Glutamatergic neuron (in vitro differentiated cells): Measurements from ENCODE around the gene KCNB1. TPM values are rescaled to one million over a fixed set of nuclear protein-coding genes. Genes with fewer than 3 reads are reported as not detected.

Experiments used
- DNase-seq: peaks from one replicate; pipeline ENCODE4 v3.0.0; 2022
- H3K27ac Mint-ChIP-seq: one replicate; pipeline ENCODE4 v1.8.0; 2020; ENCODE audit warnings: mild to moderate bottlenecking, mixed read lengths, inconsistent platforms; ENCODE audit not compliant: unreplicated experiment
- H3K27me3 Mint-ChIP-seq: one replicate; pipeline ENCODE4 v1.8.0; 2020; ENCODE audit warnings: mild to moderate bottlenecking, moderate library complexity, mixed read lengths, inconsistent platforms; ENCODE audit not compliant: unreplicated experiment
- H3K36me3 Mint-ChIP-seq: one replicate; pipeline ENCODE4 v1.8.0; 2020; ENCODE audit warnings: mild to moderate bottlenecking, mixed read lengths, inconsistent platforms; ENCODE audit not compliant: unreplicated experiment
- H3K4me1 Mint-ChIP-seq: one replicate; pipeline ENCODE4 v1.8.0; 2020; ENCODE audit warnings: mild to moderate bottlenecking, low read depth, mixed read lengths, inconsistent platforms; ENCODE audit not compliant: unreplicated experiment
- H3K4me3 Mint-ChIP-seq: one replicate; pipeline ENCODE4 v1.8.0; 2020; ENCODE audit warnings: mild to moderate bottlenecking, mixed read lengths, inconsistent platforms; ENCODE audit not compliant: unreplicated experiment
- H3K9me3 Mint-ChIP-seq: one replicate; pipeline ENCODE4 v1.8.0; 2020; ENCODE audit warnings: mild to moderate bottlenecking, moderate library complexity, mixed read lengths, inconsistent platforms; ENCODE audit not compliant: unreplicated experiment
- total RNA-seq: library from RNA; stranded (reverse); fragmentation: NEBNext Ultra II Directional; extraction: Animal tissue kit (Norgen Biotek cat#: 25700); gene quantifications from one replicate; pipeline ENCODE4 v1.2.1, GENCODE V29; 2021; ENCODE audit not compliant: unreplicated experiment
- TF ChIP-seq, protein P1 (sequence below): fragments of 200-600 bp; sonication (generic); IDR thresholded peaks from one replicate; pipeline ENCODE4 v1.5.0; 2021; ENCODE audit not compliant: partially characterized antibody, unreplicated experiment

The KCNB1 gene
- total RNA-seq, 1 donor from 2014 or later = 3.1 TPM

DNA sequence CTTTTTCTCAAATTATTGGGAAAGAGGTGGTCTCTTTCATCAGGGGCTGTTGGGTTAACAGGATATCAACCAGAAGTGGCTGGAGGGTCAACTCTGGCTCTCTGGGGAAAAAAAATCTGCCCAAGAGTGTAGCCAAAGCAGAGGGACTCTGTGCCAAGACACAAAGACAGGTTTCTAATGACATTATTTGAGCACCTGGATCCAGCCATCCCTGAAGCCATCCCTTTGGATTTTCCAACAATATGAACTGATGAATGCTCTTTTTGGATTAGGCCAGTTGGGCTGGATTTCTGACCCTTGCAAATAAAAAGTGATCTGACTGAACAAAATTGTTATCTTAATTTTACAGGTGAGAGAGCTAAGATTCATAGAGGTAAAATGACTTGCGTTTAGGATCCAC, 88.7 kb downstream of the KCNB1 start:
- no peak for DNase-seq
- Mint-ChIP-seq H3K4me3 (no peak overlapping the region), H3K36me3 (no peaks in the 10 kb centered on the region), H3K27ac (no peak overlapping the region), H3K27me3 (no peaks in the 10 kb centered on the region), H3K9me3 (peaks cover 3% of the 10 kb centered on the region), H3K4me1 (no peaks in the 10 kb centered on the region)
- TF ChIP-seq, protein P1, sequence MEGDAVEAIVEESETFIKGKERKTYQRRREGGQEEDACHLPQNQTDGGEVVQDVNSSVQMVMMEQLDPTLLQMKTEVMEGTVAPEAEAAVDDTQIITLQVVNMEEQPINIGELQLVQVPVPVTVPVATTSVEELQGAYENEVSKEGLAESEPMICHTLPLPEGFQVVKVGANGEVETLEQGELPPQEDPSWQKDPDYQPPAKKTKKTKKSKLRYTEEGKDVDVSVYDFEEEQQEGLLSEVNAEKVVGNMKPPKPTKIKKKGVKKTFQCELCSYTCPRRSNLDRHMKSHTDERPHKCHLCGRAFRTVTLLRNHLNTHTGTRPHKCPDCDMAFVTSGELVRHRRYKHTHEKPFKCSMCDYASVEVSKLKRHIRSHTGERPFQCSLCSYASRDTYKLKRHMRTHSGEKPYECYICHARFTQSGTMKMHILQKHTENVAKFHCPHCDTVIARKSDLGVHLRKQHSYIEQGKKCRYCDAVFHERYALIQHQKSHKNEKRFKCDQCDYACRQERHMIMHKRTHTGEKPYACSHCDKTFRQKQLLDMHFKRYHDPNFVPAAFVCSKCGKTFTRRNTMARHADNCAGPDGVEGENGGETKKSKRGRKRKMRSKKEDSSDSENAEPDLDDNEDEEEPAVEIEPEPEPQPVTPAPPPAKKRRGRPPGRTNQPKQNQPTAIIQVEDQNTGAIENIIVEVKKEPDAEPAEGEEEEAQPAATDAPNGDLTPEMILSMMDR = no peak

DNA sequence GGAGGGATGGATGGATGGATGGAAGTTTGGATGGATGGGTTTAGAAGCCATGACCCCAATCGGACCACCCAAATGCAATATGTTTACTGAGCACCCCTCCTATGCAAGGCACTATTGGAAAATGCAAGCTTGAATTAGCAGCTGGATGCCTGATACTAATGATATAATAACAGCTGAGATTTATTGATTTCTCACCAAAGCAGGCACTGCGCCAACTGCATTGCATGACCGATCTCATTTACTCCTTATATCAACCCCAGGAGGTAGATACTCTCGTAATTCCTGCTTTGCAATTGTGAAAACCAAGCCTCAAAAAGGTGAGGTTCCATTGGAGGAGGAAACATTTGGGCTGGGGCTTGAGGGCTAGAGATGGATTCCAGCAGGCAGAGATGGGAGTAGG, 89.7 kb downstream of the KCNB1 start:
- TF ChIP-seq, protein P1 = no peak
- Mint-ChIP-seq H3K27me3 (no peaks in the 10 kb centered on the region), H3K4me3 (no peak overlapping the region), H3K36me3 (no peaks in the 10 kb centered on the region), H3K27ac (no peak overlapping the region), H3K4me1 (no peaks in the 10 kb centered on the region), H3K9me3 (peaks cover 1% of the 10 kb centered on the region)
- no peak for DNase-seq

DNA sequence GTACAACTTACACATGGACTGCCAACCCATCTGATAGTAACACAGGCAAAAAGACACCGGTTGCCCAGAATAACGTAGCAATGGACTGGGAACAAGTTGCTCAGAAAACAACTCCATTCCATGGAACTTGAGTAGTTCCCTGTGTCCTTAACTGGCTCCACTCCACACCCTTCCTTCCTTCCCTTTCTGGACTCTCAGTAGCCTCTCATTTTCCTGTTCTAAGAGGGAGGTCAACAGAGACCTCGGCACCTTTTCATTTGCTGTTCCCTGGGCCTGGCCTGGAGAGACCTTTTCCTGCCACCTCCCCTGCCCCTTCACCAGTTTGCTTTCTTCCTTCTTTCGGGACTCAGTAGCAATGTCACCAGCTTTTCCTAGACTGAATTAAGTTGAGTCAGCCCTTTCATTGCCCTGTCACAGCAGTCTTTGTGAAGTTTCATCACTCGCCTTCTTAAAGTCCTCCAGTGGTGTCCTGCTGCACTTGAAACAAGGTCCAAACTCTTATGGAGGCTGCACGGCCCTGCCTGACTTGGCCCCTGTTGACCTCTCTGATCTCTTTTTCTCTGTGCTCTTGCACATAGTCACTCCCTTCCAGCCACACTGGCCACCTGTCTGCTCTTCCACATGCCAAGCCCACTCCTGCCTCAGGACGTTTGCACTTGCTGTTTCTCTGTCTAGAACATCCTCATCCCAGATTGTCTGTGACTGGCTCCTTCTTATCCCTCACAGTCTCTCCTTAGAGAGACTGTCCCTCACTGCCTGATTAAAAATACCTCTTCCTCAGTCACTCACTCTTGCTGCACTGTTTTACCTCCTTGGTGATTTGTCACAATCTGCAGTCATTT, 90.8 kb downstream of the KCNB1 start:
- Mint-ChIP-seq H3K27ac (no peak overlapping the region), H3K9me3 (no peaks in the 10 kb centered on the region), H3K4me1 (no peaks in the 10 kb centered on the region), H3K27me3 (no peaks in the 10 kb centered on the region), H3K4me3 (no peak overlapping the region), H3K36me3 (no peaks in the 10 kb centered on the region)
- DNase-seq = no peak
- TF ChIP-seq, protein P1 = no peak

DNA sequence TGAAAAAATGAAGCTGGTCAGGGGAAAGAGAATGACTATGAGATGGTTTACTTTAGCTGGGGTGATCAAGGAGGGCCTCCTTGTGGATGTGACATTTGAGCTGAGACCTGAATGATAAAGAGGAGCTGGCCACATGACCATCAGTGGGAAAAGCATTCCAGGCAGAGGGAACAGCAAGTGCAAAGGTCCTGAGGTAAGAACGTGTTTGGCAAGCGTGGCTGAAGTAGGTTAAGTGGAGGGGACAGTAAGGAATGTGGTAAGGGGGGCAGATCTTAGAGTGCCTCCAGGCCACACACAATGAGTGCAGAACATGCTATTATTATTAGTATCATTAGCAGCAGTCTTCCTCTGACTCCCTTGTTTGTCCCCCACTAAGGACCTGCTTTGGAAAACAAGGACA, 92.6 kb downstream of the KCNB1 start:
- Mint-ChIP-seq H3K27ac (no peak overlapping the region), H3K27me3 (no peaks in the 10 kb centered on the region), H3K4me3 (no peak overlapping the region), H3K4me1 (no peaks in the 10 kb centered on the region), H3K36me3 (no peaks in the 10 kb centered on the region), H3K9me3 (no peaks in the 10 kb centered on the region)
- DNase-seq = no peak
- TF ChIP-seq, protein P1 = no peak

DNA sequence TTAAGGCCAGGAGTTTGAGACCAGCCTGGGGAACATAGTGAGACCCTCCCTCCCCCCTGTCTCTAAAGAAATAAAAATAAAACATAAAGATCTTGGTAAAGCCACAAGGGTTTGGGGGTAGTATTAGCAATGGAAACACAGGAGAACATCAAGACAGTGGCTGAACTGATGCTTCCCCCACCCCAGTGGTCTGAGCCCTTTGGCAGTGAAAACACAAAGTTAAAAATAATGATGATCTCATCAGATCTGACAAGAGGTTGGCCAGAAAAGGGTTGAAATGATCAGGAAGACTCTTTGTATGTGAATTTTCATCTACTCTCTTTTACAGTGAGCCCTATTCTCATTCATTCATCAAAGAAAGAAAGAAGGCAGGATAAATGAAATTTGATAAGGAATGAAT, 93.7 kb downstream of the KCNB1 start:
- Mint-ChIP-seq H3K4me1 (no peaks in the 10 kb centered on the region), H3K27me3 (peaks cover 2% of the 10 kb centered on the region), H3K4me3 (no peak overlapping the region), H3K36me3 (no peaks in the 10 kb centered on the region), H3K9me3 (no peaks in the 10 kb centered on the region), H3K27ac (no peak overlapping the region)
- DNase-seq = no peak
- TF ChIP-seq, protein P1 = no peak
